HG03139 (cell line): ENCODE data around the gene KMT2C.

ENCODE experiments used
- ATAC-seq: cut with Tn5 transposase; IDR thresholded peaks from one replicate; pipeline ENCODE4 v1.9.1; 2021; ENCODE audit not compliant: unreplicated experiment

KMT2C gene

GRCh38 chr7:152120210-152120609 is 315.6 kb downstream of the KMT2C start:
- no peak for ATAC-seq

- no peak for ATAC-seq
These were observed 318.4 kb downstream of the KMT2C start for GRCh38 chr7:152117356-152117755.

- ATAC-seq = no peak
These were observed 320.6 kb downstream of the KMT2C start for GRCh38 chr7:152115021-152115718.

GRCh38 chr7:152112829-152113228 is 323.0 kb downstream of the KMT2C start:
- no peak for ATAC-seq

GRCh38 chr7:152108359-152108758 is 327.4 kb downstream of the KMT2C start:
- ATAC-seq = no peak

GRCh38 chr7:152107945-152108344 is 327.9 kb downstream of the KMT2C start:
- no peak for ATAC-seq

- no peak for ATAC-seq
These were observed 328.8 kb downstream of the KMT2C start for GRCh38 chr7:152106990-152107389.

- ATAC-seq = no peak
These were observed 330.6 kb downstream of the KMT2C start for GRCh38 chr7:152105205-152105604.

- ATAC-seq = no peak
These were observed 332.1 kb downstream of the KMT2C start for GRCh38 chr7:152103691-152104090.

- no peak for ATAC-seq
These were observed 332.7 kb downstream of the KMT2C start for GRCh38 chr7:152103066-152103465.

GRCh38 chr7:152097330-152097729 is 338.5 kb downstream of the KMT2C start:
- no peak for ATAC-seq

GRCh38 chr7:152095771-152096170 is 340.0 kb downstream of the KMT2C start:
- no peak for ATAC-seq

- ATAC-seq = no peak
These were observed 342.1 kb downstream of the KMT2C start for GRCh38 chr7:152093717-152094116.

GRCh38 chr7:152090747-152091146 is 345.1 kb downstream of the KMT2C start:
- ATAC-seq = no peak

- no peak for ATAC-seq
These were observed 346.6 kb downstream of the KMT2C start for GRCh38 chr7:152089183-152089582.

GRCh38 chr7:152086513-152086912 is 349.3 kb downstream of the KMT2C start:
- no peak for ATAC-seq

- no peak for ATAC-seq
These were observed 350.7 kb downstream of the KMT2C start for GRCh38 chr7:152085131-152085530.
